A549 (cell line): Measurements from ENCODE around the gene SPDYC. TPM values are rescaled to one million over a fixed set of nuclear protein-coding genes. Genes with fewer than 3 reads are reported as not detected.

Experiments
- ATAC-seq, 2 experiments: fragments of 200-7000 bp in 1 of 2; fragments of >200 bp in 1 of 2; cut with Nextera tagmentation in 1 of 2; cut with Tn5 transposase in 1 of 2; 3 replicates each; pipeline versions ENCODE4 v1.8.0 to v1.9.1; 2018 to 2020; ENCODE audit warnings: mild to moderate bottlenecking in 1 of 2, moderate library complexity in 1 of 2
- CTCF ChIA-PET: fragments of 300-600 bp; sonication (Branson Sonifier 250); formaldehyde crosslinking; extraction: SDS; loops from one replicate; lab custom pipeline; 2021; ENCODE audit warnings: antibody characterized with exemption, inconsistent platforms; lab: Yijun Ruan, JAX
- POLR2A ChIA-PET: fragments of 350-600 bp; formaldehyde crosslinking; extraction: SDS; loops from one replicate; lab custom pipeline; 2021; ENCODE audit warnings: antibody characterized with exemption, inconsistent platforms; lab: Yijun Ruan, JAX
- DNase-seq, 2 experiments: peaks; one replicate each; pipeline versions ENCODE4 v3.0.0 to v3.0.0-alpha.2; 2011 to 2016; ENCODE audit warnings: low read depth in 1 of 2, low spot score in 1 of 2
- FAIRE-seq: peaks from 2 replicates; lab custom pipeline; 2011; peaks lifted over from hg19 to GRCh38; lab: Jason Lieb, UNC
- H3K27ac ChIP-seq, 2 experiments: fragments of >200 bp; sonication (Bioruptor Twin); formaldehyde crosslinking; 3 replicates each; pipeline ENCODE4 v1.5.1; 2016 to 2017
- H3K4me1 ChIP-seq: fragments of >200 bp; sonication (Bioruptor Twin); formaldehyde crosslinking; 3 replicates; pipeline ENCODE4 v1.6.1; 2016
- H3K4me2 ChIP-seq: fragments of >200 bp; sonication (Bioruptor Twin); formaldehyde crosslinking; 3 replicates; pipeline ENCODE4 v1.6.1; 2016
- H3K4me3 ChIP-seq: fragments of >200 bp; sonication (Bioruptor Twin); formaldehyde crosslinking; 3 replicates; pipeline ENCODE4 v1.5.1; 2016
- H3K9me3 ChIP-seq: fragments of >200 bp; sonication (Bioruptor Twin); formaldehyde crosslinking; 3 replicates; pipeline ENCODE4 v1.6.1; 2016
- ATOH8 ChIP-seq: fragments of 250-450 bp; sonication (Bioruptor Pico); IDR thresholded peaks from 2 replicates; pipeline ENCODE4 v1.5.0; 2020; ENCODE audit warnings: low read depth, mild to moderate bottlenecking, moderate library complexity
- BHLHE40 ChIP-seq: IDR thresholded peaks from 2 replicates; pipeline ENCODE4 v1.6.1; 2012; ENCODE audit warnings: low read depth, low read length, inconsistent platforms
- CBX2 ChIP-seq: fragments of 200-600 bp; sonication (generic); IDR thresholded peaks from 2 replicates; pipeline ENCODE4 v1.6.1; 2016; ENCODE audit warnings: low read depth, mild to moderate bottlenecking, borderline replicate concordance
- CEBPB ChIP-seq, 2 experiments: fragments of >200 bp in 1 of 2; sonication (Bioruptor Twin) in 1 of 2; formaldehyde crosslinking in 1 of 2; IDR thresholded peaks; 2 replicates each; pipeline ENCODE4 v1.6.1; 2012 to 2016
- EHF ChIP-seq: fragments of 250-450 bp; sonication (Bioruptor Pico); IDR thresholded peaks from 2 replicates; pipeline ENCODE4 v1.5.0; 2020; ENCODE audit warnings: mild to moderate bottlenecking
- ELK1 ChIP-seq: fragments of 150-350 bp; IDR thresholded peaks from 2 replicates; pipeline ENCODE4 v1.6.1; 2014; ENCODE audit warnings: low read depth, mild to moderate bottlenecking, low read length
- ESRRA ChIP-seq: fragments of 150-350 bp; IDR thresholded peaks from 2 replicates; pipeline ENCODE4 v1.6.1; 2014; ENCODE audit warnings: mild to moderate bottlenecking, low read length, borderline replicate concordance
- HDAC2 ChIP-seq: fragments of 200-600 bp; sonication (generic); IDR thresholded peaks from 2 replicates; pipeline ENCODE4 v1.6.1; 2016
- JUN ChIP-seq, 2 experiments: fragments of >200 bp; sonication (Bioruptor Twin); formaldehyde crosslinking; IDR thresholded peaks; 2 replicates in 1 of 2; 3 replicates in 1 of 2; pipeline ENCODE4 v1.6.1; 2016 to 2017
- JUNB ChIP-seq: fragments of >200 bp; sonication (Bioruptor Twin); formaldehyde crosslinking; IDR thresholded peaks from 2 replicates; pipeline ENCODE4 v1.6.1; 2016
- KDM5A ChIP-seq: fragments of 200-600 bp; sonication (generic); IDR thresholded peaks from 2 replicates; pipeline ENCODE4 v1.6.1; 2016; ENCODE audit warnings: antibody characterized with exemption, mild to moderate bottlenecking
- MAZ ChIP-seq: fragments of 150-350 bp; IDR thresholded peaks from 2 replicates; pipeline ENCODE4 v1.6.1; 2014; ENCODE audit warnings: antibody characterized with exemption, low read depth, low read length, borderline replicate concordance
- MYC ChIP-seq: IDR thresholded peaks from 2 replicates; pipeline ENCODE4 v1.6.1; 2012; ENCODE audit warnings: mild to moderate bottlenecking, inconsistent platforms, low read length, improper control_type of control experiment, borderline replicate concordance
- NR3C1 ChIP-seq: fragments of >200 bp; sonication (Bioruptor Twin); formaldehyde crosslinking; IDR thresholded peaks from 3 replicates; pipeline ENCODE4 v1.6.1; 2017
- PHF8 ChIP-seq: fragments of 200-600 bp; sonication (generic); IDR thresholded peaks from 2 replicates; pipeline ENCODE4 v1.6.1; 2016; ENCODE audit warnings: low read depth, mild to moderate bottlenecking, antibody characterized with exemption, moderate library complexity, borderline replicate concordance
- POLR2A ChIP-seq: IDR thresholded peaks from 2 replicates; pipeline ENCODE4 v1.6.1; 2012; ENCODE audit warnings: mild to moderate bottlenecking, low read length
- RAD21 ChIP-seq, 2 experiments: fragments of >200 bp in 1 of 2; sonication (Bioruptor Twin) in 1 of 2; formaldehyde crosslinking in 1 of 2; IDR thresholded peaks in 1 of 2; conservative IDR thresholded peaks in 1 of 2; 2 replicates in 1 of 2; 3 replicates in 1 of 2; pipeline ENCODE4 v1.6.1; 2012 to 2018; ENCODE audit warnings: inconsistent platforms in 1 of 2
- TP53 ChIP-seq: fragments of 250-450 bp; sonication (Bioruptor Pico); IDR thresholded peaks from 2 replicates; pipeline ENCODE4 v1.5.0; 2021; ENCODE audit warnings: mild to moderate bottlenecking, moderate library complexity
- WGBS: methylation state at CpG from one replicate; pipeline ENCODE4 v1.1.6; 2017; ENCODE audit errors: missing lambda C conversion rate; 5-methylcytosine and 5-hydroxymethylcytosine counted together
- polyA plus RNA-seq, 4 experiments: library from polyadenylated mRNA; depleted of rRNA in 3 of 4; stranded (reverse); fragments of >200 nt; fragmentation: RNase III in 1 of 4; extraction: RNeasy Plus Mini Kit Qiagen cat#74134 plus additional on column Dnase treatment in 1 of 4; gene quantifications; 2 replicates in 3 of 4; 3 replicates in 1 of 4; pipeline ENCODE4 v1.2.3, GENCODE V29; 2011 to 2017
- TF ChIP-seq, protein P1 (sequence below): IDR thresholded peaks from 2 replicates; pipeline ENCODE4 v1.6.1; 2012
- TF ChIP-seq, protein P2 (sequence below): fragments of 200-600 bp; sonication (generic); IDR thresholded peaks from 2 replicates; pipeline ENCODE4 v1.6.1; 2016; ENCODE audit warnings: antibody characterized with exemption, mild to moderate bottlenecking, moderate library complexity
- TF ChIP-seq, protein P3 (sequence below): fragments of >200 bp; sonication (Bioruptor Twin); formaldehyde crosslinking; IDR thresholded peaks from 3 replicates; pipeline ENCODE4 v1.6.1; 2016

Gene SPDYC
- polyA plus RNA-seq, 2 of the 4 experiments (the other 2 are of a cell fraction) = not detected

- peak; percentile 79 for FAIRE-seq
- WGBS = 1% methylated on average over 48 of the region's 64 CpGs
- peaks cover 20% of the 10 kb centered on the region; the same call in 2 of the 3 replicates for H3K4me1 ChIP-seq
- TF ChIP-seq, protein P1, sequence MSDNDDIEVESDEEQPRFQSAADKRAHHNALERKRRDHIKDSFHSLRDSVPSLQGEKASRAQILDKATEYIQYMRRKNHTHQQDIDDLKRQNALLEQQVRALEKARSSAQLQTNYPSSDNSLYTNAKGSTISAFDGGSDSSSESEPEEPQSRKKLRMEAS = peak; percentile 77
- TF ChIP-seq, protein P2, sequence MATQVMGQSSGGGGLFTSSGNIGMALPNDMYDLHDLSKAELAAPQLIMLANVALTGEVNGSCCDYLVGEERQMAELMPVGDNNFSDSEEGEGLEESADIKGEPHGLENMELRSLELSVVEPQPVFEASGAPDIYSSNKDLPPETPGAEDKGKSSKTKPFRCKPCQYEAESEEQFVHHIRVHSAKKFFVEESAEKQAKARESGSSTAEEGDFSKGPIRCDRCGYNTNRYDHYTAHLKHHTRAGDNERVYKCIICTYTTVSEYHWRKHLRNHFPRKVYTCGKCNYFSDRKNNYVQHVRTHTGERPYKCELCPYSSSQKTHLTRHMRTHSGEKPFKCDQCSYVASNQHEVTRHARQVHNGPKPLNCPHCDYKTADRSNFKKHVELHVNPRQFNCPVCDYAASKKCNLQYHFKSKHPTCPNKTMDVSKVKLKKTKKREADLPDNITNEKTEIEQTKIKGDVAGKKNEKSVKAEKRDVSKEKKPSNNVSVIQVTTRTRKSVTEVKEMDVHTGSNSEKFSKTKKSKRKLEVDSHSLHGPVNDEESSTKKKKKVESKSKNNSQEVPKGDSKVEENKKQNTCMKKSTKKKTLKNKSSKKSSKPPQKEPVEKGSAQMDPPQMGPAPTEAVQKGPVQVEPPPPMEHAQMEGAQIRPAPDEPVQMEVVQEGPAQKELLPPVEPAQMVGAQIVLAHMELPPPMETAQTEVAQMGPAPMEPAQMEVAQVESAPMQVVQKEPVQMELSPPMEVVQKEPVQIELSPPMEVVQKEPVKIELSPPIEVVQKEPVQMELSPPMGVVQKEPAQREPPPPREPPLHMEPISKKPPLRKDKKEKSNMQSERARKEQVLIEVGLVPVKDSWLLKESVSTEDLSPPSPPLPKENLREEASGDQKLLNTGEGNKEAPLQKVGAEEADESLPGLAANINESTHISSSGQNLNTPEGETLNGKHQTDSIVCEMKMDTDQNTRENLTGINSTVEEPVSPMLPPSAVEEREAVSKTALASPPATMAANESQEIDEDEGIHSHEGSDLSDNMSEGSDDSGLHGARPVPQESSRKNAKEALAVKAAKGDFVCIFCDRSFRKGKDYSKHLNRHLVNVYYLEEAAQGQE = no peak
- TF ChIP-seq TP53 (CRISPR knock-in tag) (0 out of 2 replicates have a peak, but pooled peaks have one; percentile 40), MAZ (0 out of 2 replicates have a peak, but pooled peaks have one; percentile 27), MYC (peak; percentile 36; the same call in 1 of the 2 replicates), KDM5A (peak; percentile 93), ESRRA (no peak), PHF8 (peak; percentile 90), RAD21 (conservative IDR thresholded peaks at IDR 0.05 in 1 of 2, IDR thresholded peaks at IDR 0.05 in 1 of 2) (no peak), JUN (IDR thresholded peaks at IDR 0.05) (peak; percentile 89 to 95; a peak in 4 of 5 replicates), HDAC2 (peak; percentile 79; the same call in 1 of the 2 replicates), POLR2A (peak; percentile 95), ELK1 (no peak), ATOH8 (CRISPR knock-in tag) (no peak), BHLHE40 (0 out of 2 replicates have a peak, but pooled peaks have one; percentile 32), JUNB (no peak), EHF (CRISPR knock-in tag) (no peak), CEBPB (IDR thresholded peaks at IDR 0.05) (no peak), CBX2 (no peak), NR3C1 (no peak)
- TF ChIP-seq, protein P3, sequence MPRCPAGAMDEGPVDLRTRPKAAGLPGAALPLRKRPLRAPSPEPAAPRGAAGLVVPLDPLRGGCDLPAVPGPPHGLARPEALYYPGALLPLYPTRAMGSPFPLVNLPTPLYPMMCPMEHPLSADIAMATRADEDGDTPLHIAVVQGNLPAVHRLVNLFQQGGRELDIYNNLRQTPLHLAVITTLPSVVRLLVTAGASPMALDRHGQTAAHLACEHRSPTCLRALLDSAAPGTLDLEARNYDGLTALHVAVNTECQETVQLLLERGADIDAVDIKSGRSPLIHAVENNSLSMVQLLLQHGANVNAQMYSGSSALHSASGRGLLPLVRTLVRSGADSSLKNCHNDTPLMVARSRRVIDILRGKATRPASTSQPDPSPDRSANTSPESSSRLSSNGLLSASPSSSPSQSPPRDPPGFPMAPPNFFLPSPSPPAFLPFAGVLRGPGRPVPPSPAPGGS = peak; percentile 87
- TF ChIP-seq, all 56 proteins: peak for 11
- Histone ChIP-seq H3K27ac (peak within 1 kb of the TSS; percentile 88 to 94), H3K4me2 (peak within 1 kb of the TSS; percentile 92), H3K4me3 (peak within 1 kb of the TSS; percentile 71), H3K9me3 (no peaks in the 10 kb centered on the region)
- CTCF ChIA-PET = interaction anchor here (1.3 to 6.3 kb wide), 5 partner anchors 7 to 58 kb away, joined by 3 to 75 read pairs (median 19); partner anchors contain the start of genes CAPN1 and TM7SF2
- peak; percentile 94 to 98 for DNase-seq
- ATAC-seq = peak; percentile 87 to 90
- POLR2A ChIA-PET = interaction anchor here (0.7 to 2.5 kb wide), 13 partner anchors 9 to 541 kb away, joined by 3 to 37 read pairs (median 5); partner anchors contain the start of genes CAPN1, SYVN1, TM7SF2 and VPS51
Observed at GRCh38 chr11:65121865-65122696, 48.0 kb upstream of the SPDYC start, which contains the start of the genes FAU and MRPL49. Gene FAU (minus strand): TSS chr11:65122134. CDS start chr11:65121813, 321 bp downstream. Gene MRPL49 (plus strand): TSS chr11:65122321. CDS start chr11:65122347, 26 bp downstream.
